WERI-Rb-1 (cell line): ENCODE data around the gene OSCP1.
"Not testable (repeated sequence)": the region's sequence is repeated elsewhere in the genome, so short reads cannot be mapped to it uniquely, and the experiment has no call there.

ENCODE experiments used
- DNase-seq: peaks from one replicate; pipeline ENCODE4 v3.0.0-alpha.2; 2020
- H3K27ac ChIP-seq: fragments of 250-450 bp; sonication (Bioruptor Pico); 2 replicates; pipeline ENCODE4 v1.5.1; 2020; ENCODE audit warnings: mild to moderate bottlenecking, moderate library complexity
- H3K27me3 ChIP-seq: fragments of 250-450 bp; sonication (Bioruptor Pico); 2 replicates; pipeline ENCODE4 v1.5.1; 2021; ENCODE audit warnings: mild to moderate bottlenecking, low read depth, moderate library complexity; ENCODE audit not compliant: insufficient read depth, severe bottlenecking
- H3K36me3 ChIP-seq: fragments of 250-450 bp; sonication (Bioruptor Pico); 2 replicates; pipeline ENCODE4 v1.5.1; 2020; ENCODE audit warnings: mild to moderate bottlenecking, moderate library complexity
- H3K4me3 ChIP-seq: 2 replicates; pipeline ENCODE4 v1.5.1; 2011; ENCODE audit warnings: low read depth, mild to moderate bottlenecking, control low read depth, low read length
- H3K9me3 ChIP-seq: fragments of 250-450 bp; sonication (Bioruptor Pico); 2 replicates; pipeline ENCODE4 v1.5.1; 2021; ENCODE audit warnings: mild to moderate bottlenecking, moderate library complexity; ENCODE audit not compliant: severe bottlenecking
- CTCF ChIP-seq: IDR thresholded peaks from 2 replicates; pipeline ENCODE4 v1.5.1; 2011; ENCODE audit warnings: low read depth, mild to moderate bottlenecking, control low read depth, inconsistent platforms, low read length

The OSCP1 gene

GRCh38 chr1:36481771-36482723 lies 31.8 kb upstream of the OSCP1 start:
- no peak for TF ChIP-seq CTCF
- Histone ChIP-seq H3K9me3 (no peaks in the 10 kb centered on the region), H3K27ac (no peak overlapping the region), H3K4me3 (no peak overlapping the region), H3K36me3 (no peaks in the 10 kb centered on the region), H3K27me3 (no peaks in the 10 kb centered on the region)
- DNase-seq, result no peak

- Histone ChIP-seq H3K36me3 (no peaks in the 10 kb centered on the region), H3K4me3 (no peak overlapping the region)
- DNase-seq, result no peak
Observed at GRCh38 chr1:36481091-36481490, 30.8 kb upstream of the OSCP1 start.

GRCh38 chr1:36480161-36480560 lies 29.9 kb upstream of the OSCP1 start:
- Histone ChIP-seq H3K27me3 (no peaks in the 10 kb centered on the region), H3K36me3 (no peaks in the 10 kb centered on the region), H3K27ac (no peak overlapping the region), H3K4me3 (no peak overlapping the region), H3K9me3 (no peaks in the 10 kb centered on the region)
- TF ChIP-seq CTCF, result no peak
- no peak for DNase-seq

More at GRCh38 chr1:36481091-36481490, 30.8 kb upstream of the OSCP1 start:
- no peak for TF ChIP-seq CTCF
- Histone ChIP-seq H3K9me3 (no peaks in the 10 kb centered on the region), H3K27me3 (no peaks in the 10 kb centered on the region), H3K27ac (no peak overlapping the region)

- no peak for TF ChIP-seq CTCF
- DNase-seq, result no peak
Observed at GRCh38 chr1:36479505-36480051, 29.3 kb upstream of the OSCP1 start.

GRCh38 chr1:36477615-36478014 lies 27.4 kb upstream of the OSCP1 start:
- 0 out of 2 replicates have a peak, but pooled peaks have one; percentile 12 for TF ChIP-seq CTCF
- H3K27ac ChIP-seq, H3K36me3 ChIP-seq, DNase-seq, H3K9me3 ChIP-seq, H3K27me3 ChIP-seq, H3K4me3 ChIP-seq: not testable (repeated sequence)

More at GRCh38 chr1:36479505-36480051, 29.3 kb upstream of the OSCP1 start:
- H3K9me3 ChIP-seq, result no peaks in the 10 kb centered on the region
- H3K27me3 ChIP-seq, result no peaks in the 10 kb centered on the region
- no peak overlapping the region for H3K27ac ChIP-seq
- no peaks in the 10 kb centered on the region for H3K36me3 ChIP-seq
- no peak overlapping the region for H3K4me3 ChIP-seq
